Measurements from ENCODE around the gene GRHL3. TPM values are rescaled to one million over a fixed set of nuclear protein-coding genes. Genes with fewer than 3 reads are reported as not detected.
"Not testable (repeated sequence)": the region's sequence is repeated elsewhere in the genome, so short reads cannot be mapped to it uniquely, and the experiment has no call there.

Gene GRHL3
- 24.4 and 26.4 TPM in 2 replicates for polyA plus RNA-seq (2013)

DNA sequence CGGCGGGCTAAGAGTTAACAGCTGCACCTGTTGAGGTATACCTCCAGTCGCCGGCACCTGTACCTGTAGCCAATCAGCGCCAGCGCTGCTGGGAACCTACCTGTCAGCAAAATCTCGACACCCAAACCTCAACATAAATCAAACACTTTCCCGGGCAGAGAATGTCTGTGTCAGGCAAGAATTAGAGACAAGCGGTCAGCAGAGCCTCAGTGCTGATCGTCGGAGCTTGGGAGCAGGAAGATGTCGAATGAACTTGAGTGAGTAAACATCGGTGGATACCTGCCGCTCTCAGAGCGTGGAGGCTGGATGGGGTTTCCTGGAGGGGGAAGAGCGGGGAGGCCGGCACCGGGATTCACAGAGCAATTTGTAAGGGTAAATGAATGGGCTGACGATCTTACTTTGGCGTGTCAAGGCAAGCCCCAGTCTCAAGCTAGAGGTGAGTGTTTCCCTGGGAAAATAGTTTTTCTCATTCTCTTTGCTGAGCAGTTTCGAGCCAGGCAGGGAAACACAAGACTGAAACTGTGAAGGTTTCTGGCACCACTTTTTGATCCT is at the start of gene GRHL3:
Gene GRHL3, plus strand, starts transcription at position 46 of the 552 bp plus-strand sequence. Its CDS starts 195 bp downstream, at position 241.
- no CpG with 5 or more reads among the region's 21 CpGs for WGBS (ENCODE audit: extremely low coverage, insufficient coverage, insufficient read length)
- Histone ChIP-seq H3K14ac (ENCODE audit: low read length) (peak within 1 kb of the TSS; percentile 3), H3K4me1 (ENCODE audit: control insufficient read depth in 1 of 2, insufficient read depth in 2 of 2, low read length in 2 of 2) (peaks cover 21 to 44% of the 10 kb centered on the region in 2 experiments), H4K91ac (ENCODE audit: low read depth, low read length) (peak within 1 kb of the TSS; percentile 45), H3K9ac (ENCODE audit: low read length) (no peak within 1 kb of the TSS), H4K8ac (ENCODE audit: low read depth, low read length) (no peak within 1 kb of the TSS), H3K36me3 (ENCODE audit: control insufficient read depth in 1 of 2, insufficient read depth in 2 of 2, low read length in 2 of 2) (no peaks in the 10 kb centered on the region), H3K27ac (ENCODE audit: low read depth, low read length) (peak within 1 kb of the TSS; percentile 5), H2BK12ac (ENCODE audit: low read length) (peak within 1 kb of the TSS; percentile 2), H3K18ac (ENCODE audit: low read length) (peak within 1 kb of the TSS; percentile 8), H3K23ac (ENCODE audit: low read length) (no peak within 1 kb of the TSS), H3K79me2 (ENCODE audit: control insufficient read depth, insufficient read depth, low read length, poor library complexity) (peaks cover 8% of the 10 kb centered on the region), H3K4me2 (ENCODE audit: low read length) (peak within 1 kb of the TSS; percentile 39), H3K9me3 (ENCODE audit: insufficient read depth, low read depth, low read length) (no peaks in the 10 kb centered on the region), H3K4ac (ENCODE audit: low read depth, low read length) (peak within 1 kb of the TSS; percentile 29), H3K4me3 (ENCODE audit: low read depth, low read length) (peak within 1 kb of the TSS; percentile 21), H2AK5ac (ENCODE audit: low read length) (no peak within 1 kb of the TSS), H2AFZ (ENCODE audit: insufficient read depth, low read length, poor library complexity) (no peak within 1 kb of the TSS), H3K79me1 (ENCODE audit: low read length) (peaks cover 20% of the 10 kb centered on the region), H3K27me3 (ENCODE audit: insufficient read depth, low read length) (no peaks in the 10 kb centered on the region), H2BK120ac (ENCODE audit: insufficient read depth, low read length, poor library complexity) (peak within 1 kb of the TSS; percentile 21), H2BK5ac (ENCODE audit: low read depth, low read length, poor library complexity) (peak within 1 kb of the TSS; percentile 4), H4K12ac (ENCODE audit: low read depth, low read length) (no peak within 1 kb of the TSS)
- peak in 1 of 2 donors; percentile 15 for DNase-seq

DNA sequence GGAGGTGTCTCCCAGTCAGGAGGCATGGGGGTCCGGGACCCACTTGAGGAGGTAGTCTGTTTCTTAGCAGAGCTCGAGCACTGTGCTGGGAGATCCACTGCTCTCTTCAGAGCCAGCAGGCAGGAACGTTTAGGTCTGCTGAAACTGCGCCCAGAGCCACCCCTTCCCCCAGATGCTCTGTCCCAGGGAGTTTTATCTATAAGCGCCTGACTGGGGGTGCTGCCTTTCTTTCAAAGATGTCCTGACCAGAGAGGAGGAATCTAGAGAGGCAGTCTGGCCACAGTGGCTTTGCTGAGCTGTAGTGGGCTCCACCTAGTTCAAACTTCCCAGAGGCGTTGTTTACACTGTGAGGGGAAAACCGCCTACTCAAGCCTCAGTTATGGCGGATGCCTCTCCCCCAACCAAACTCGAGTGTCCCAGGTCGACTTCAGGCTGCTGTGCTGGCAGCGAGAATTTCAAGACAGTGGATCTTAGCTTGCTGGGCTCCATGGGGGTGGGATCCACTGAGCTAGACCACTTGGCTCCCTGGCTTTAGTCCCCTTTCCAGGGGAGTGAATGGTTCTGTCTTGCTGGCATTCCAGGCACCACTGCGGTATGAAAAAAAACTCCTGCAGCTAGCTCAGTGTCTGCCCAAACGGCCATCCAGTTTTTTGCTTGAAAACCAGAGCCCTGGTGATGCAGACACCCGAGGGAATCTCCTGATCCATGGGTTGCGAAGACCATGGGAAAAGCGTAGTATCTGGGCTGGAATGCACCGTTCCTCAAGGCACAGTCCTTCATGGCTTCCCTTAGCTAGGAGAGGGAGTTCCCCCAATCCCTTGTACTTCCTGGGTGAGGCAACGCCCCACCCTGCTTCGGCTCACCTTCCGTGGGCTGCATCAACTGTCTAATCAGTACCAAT is 44.7 kb upstream of the GRHL3 start:
- H2BK120ac ChIP-seq (ENCODE audit: insufficient read depth, low read length, poor library complexity); H3K4me3 ChIP-seq (ENCODE audit: low read depth, low read length); H3K9me3 ChIP-seq (ENCODE audit: insufficient read depth, low read depth, low read length); H4K12ac ChIP-seq (ENCODE audit: low read depth, low read length); H3K27ac ChIP-seq (ENCODE audit: low read depth, low read length); H2AK5ac ChIP-seq (ENCODE audit: low read length); H3K4me2 ChIP-seq (ENCODE audit: low read length); H3K18ac ChIP-seq (ENCODE audit: low read length); H3K36me3 ChIP-seq (ENCODE audit: control insufficient read depth in 1 of 2, insufficient read depth in 2 of 2, low read length in 2 of 2); H3K14ac ChIP-seq (ENCODE audit: low read length); H3K79me2 ChIP-seq (ENCODE audit: control insufficient read depth, insufficient read depth, low read length, poor library complexity); DNase-seq; H2BK12ac ChIP-seq (ENCODE audit: low read length); H3K23ac ChIP-seq (ENCODE audit: low read length); H3K27me3 ChIP-seq (ENCODE audit: insufficient read depth, low read length); H2AFZ ChIP-seq (ENCODE audit: insufficient read depth, low read length, poor library complexity); H3K4me1 ChIP-seq (ENCODE audit: control insufficient read depth in 1 of 2, insufficient read depth in 2 of 2, low read length in 2 of 2); H2BK5ac ChIP-seq (ENCODE audit: low read depth, low read length, poor library complexity); H3K9ac ChIP-seq (ENCODE audit: low read length); H3K79me1 ChIP-seq (ENCODE audit: low read length); H4K8ac ChIP-seq (ENCODE audit: low read depth, low read length); H3K4ac ChIP-seq (ENCODE audit: low read depth, low read length): not testable (repeated sequence)
- peak overlapping the region; percentile 6 for H4K91ac ChIP-seq (ENCODE audit: low read depth, low read length)
- WGBS (ENCODE audit: extremely low coverage, insufficient coverage, insufficient read length), result no CpG with 5 or more reads among the region's 20 CpGs

GRCh38 chr1:24275104-24275410 is 44.1 kb upstream of the GRHL3 start:
- H3K79me2 ChIP-seq (ENCODE audit: control insufficient read depth, insufficient read depth, low read length, poor library complexity), result no peaks in the 10 kb centered on the region
- no peak overlapping the region for H2AK5ac ChIP-seq (ENCODE audit: low read length)
- H3K4me1 ChIP-seq (ENCODE audit: control insufficient read depth in 1 of 2, insufficient read depth in 2 of 2, low read length in 2 of 2), result no peaks in the 10 kb centered on the region
- H3K79me1 ChIP-seq (ENCODE audit: low read length), result no peaks in the 10 kb centered on the region
- no peak overlapping the region for H3K4ac ChIP-seq (ENCODE audit: low read depth, low read length)
- no peak for DNase-seq
- H3K27me3 ChIP-seq (ENCODE audit: insufficient read depth, low read length), result no peaks in the 10 kb centered on the region
- H3K9ac ChIP-seq (ENCODE audit: low read length), result no peak overlapping the region
- H2AFZ ChIP-seq (ENCODE audit: insufficient read depth, low read length, poor library complexity), result no peak overlapping the region
- H2BK12ac ChIP-seq (ENCODE audit: low read length), result no peak overlapping the region
- H4K91ac ChIP-seq (ENCODE audit: low read depth, low read length), result no peak overlapping the region
- H3K27ac ChIP-seq (ENCODE audit: low read depth, low read length), result no peak overlapping the region
- H3K14ac ChIP-seq (ENCODE audit: low read length), result no peak overlapping the region
- H4K12ac ChIP-seq (ENCODE audit: low read depth, low read length), result no peak overlapping the region
- H3K4me3 ChIP-seq (ENCODE audit: low read depth, low read length), result no peak overlapping the region
- no peak overlapping the region for H2BK120ac ChIP-seq (ENCODE audit: insufficient read depth, low read length, poor library complexity)
- H3K23ac ChIP-seq (ENCODE audit: low read length), result no peak overlapping the region
- H4K8ac ChIP-seq (ENCODE audit: low read depth, low read length), result no peak overlapping the region
- H3K9me3 ChIP-seq (ENCODE audit: insufficient read depth, low read depth, low read length), result peaks cover 3% of the 10 kb centered on the region
- no peak overlapping the region for H3K18ac ChIP-seq (ENCODE audit: low read length)
- no peaks in the 10 kb centered on the region for H3K36me3 ChIP-seq (ENCODE audit: control insufficient read depth in 1 of 2, insufficient read depth in 2 of 2, low read length in 2 of 2)
- no peak overlapping the region for H2BK5ac ChIP-seq (ENCODE audit: low read depth, low read length, poor library complexity)
- no peak overlapping the region for H3K4me2 ChIP-seq (ENCODE audit: low read length)
- WGBS (ENCODE audit: extremely low coverage, insufficient coverage, insufficient read length), result no CpG with 5 or more reads among the region's 2 CpGs

DNA sequence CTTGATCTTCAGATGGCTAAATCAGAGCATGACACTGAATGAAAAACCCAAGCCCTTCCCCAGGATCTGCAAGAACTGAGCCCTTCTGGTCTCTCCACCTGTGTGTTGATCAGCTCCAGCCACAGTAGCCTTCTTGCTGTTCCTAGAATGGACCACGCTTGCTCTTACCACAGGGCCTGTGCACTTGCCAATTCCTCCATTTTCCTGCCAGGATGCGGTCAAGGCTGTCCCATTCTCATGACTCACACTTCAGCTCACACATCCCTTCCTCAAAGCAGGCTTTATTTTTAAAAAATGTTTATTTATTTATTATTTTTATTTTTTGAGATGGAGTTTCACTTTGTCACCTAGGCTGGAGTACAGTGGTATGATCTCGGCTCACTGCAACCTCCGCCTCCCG is 43.6 kb upstream of the GRHL3 start:
- no peak overlapping the region for H2AFZ ChIP-seq (ENCODE audit: insufficient read depth, low read length, poor library complexity)
- no peak overlapping the region for H4K12ac ChIP-seq (ENCODE audit: low read depth, low read length)
- no CpG with 5 or more reads among the region's 5 CpGs for WGBS (ENCODE audit: extremely low coverage, insufficient coverage, insufficient read length)
- no peak overlapping the region for H3K23ac ChIP-seq (ENCODE audit: low read length)
- H3K36me3 ChIP-seq (ENCODE audit: control insufficient read depth in 1 of 2, insufficient read depth in 2 of 2, low read length in 2 of 2), result no peaks in the 10 kb centered on the region
- no peak overlapping the region for H2BK5ac ChIP-seq (ENCODE audit: low read depth, low read length, poor library complexity)
- DNase-seq, result no peak
- H3K27me3 ChIP-seq (ENCODE audit: insufficient read depth, low read length), result no peaks in the 10 kb centered on the region
- no peak overlapping the region for H4K91ac ChIP-seq (ENCODE audit: low read depth, low read length)
- H3K4me2 ChIP-seq (ENCODE audit: low read length), result no peak overlapping the region
- H3K9me3 ChIP-seq (ENCODE audit: insufficient read depth, low read depth, low read length), result peaks cover 3% of the 10 kb centered on the region
- H3K27ac ChIP-seq (ENCODE audit: low read depth, low read length), result no peak overlapping the region
- H3K14ac ChIP-seq (ENCODE audit: low read length), result no peak overlapping the region
- no peak overlapping the region for H3K4ac ChIP-seq (ENCODE audit: low read depth, low read length)
- H3K4me1 ChIP-seq (ENCODE audit: control insufficient read depth in 1 of 2, insufficient read depth in 2 of 2, low read length in 2 of 2), result no peaks in the 10 kb centered on the region
- H4K8ac ChIP-seq (ENCODE audit: low read depth, low read length), result no peak overlapping the region
- H2BK120ac ChIP-seq (ENCODE audit: insufficient read depth, low read length, poor library complexity), result no peak overlapping the region
- H3K9ac ChIP-seq (ENCODE audit: low read length), result no peak overlapping the region
- no peak overlapping the region for H3K4me3 ChIP-seq (ENCODE audit: low read depth, low read length)
- H3K79me1 ChIP-seq (ENCODE audit: low read length), result no peaks in the 10 kb centered on the region
- H2AK5ac ChIP-seq (ENCODE audit: low read length), result no peak overlapping the region
- H3K18ac ChIP-seq (ENCODE audit: low read length), result no peak overlapping the region
- no peaks in the 10 kb centered on the region for H3K79me2 ChIP-seq (ENCODE audit: control insufficient read depth, insufficient read depth, low read length, poor library complexity)
- no peak overlapping the region for H2BK12ac ChIP-seq (ENCODE audit: low read length)
